Stimulated activated effector memory CD8-positive, alpha-beta T cell treated with anti-CD3 and anti-CD28 coated beads, Interleukin-12 subunit alpha, Interleukin-12 subunit beta, amount 100 ng/mL, for 72 hours (primary cell): ENCODE data around the gene UBE2M.
"Not testable (repeated sequence)": the region's sequence is repeated elsewhere in the genome, so short reads cannot be mapped to it uniquely, and the experiment has no call there.

Source experiments
- ATAC-seq: fragments of 150-1000 bp; cut with Tn5 transposase; 2 replicates; pipeline ENCODE4 v1.10.0; 2021
- DNase-seq, 2 donors: peaks; one replicate each; pipeline ENCODE4 v3.0.0; 2021 to 2022; ENCODE audit warnings: low spot score in 2 of 2
- H3K27ac Mint-ChIP-seq: one replicate; pipeline ENCODE4 v1.8.0; 2022; ENCODE audit warnings: mild to moderate bottlenecking, mixed read lengths
- H3K36me3 Mint-ChIP-seq: one replicate; pipeline ENCODE4 v1.8.0; 2022; ENCODE audit warnings: mild to moderate bottlenecking, mixed read lengths
- H3K4me1 Mint-ChIP-seq: one replicate; pipeline ENCODE4 v1.8.0; 2022; ENCODE audit warnings: mixed read lengths
- H3K4me3 Mint-ChIP-seq: one replicate; pipeline ENCODE4 v1.8.0; 2022; ENCODE audit warnings: mild to moderate bottlenecking, mixed read lengths
- H3K9me3 Mint-ChIP-seq: one replicate; pipeline ENCODE4 v1.8.0; 2022; ENCODE audit warnings: mixed read lengths

UBE2M gene

DNA sequence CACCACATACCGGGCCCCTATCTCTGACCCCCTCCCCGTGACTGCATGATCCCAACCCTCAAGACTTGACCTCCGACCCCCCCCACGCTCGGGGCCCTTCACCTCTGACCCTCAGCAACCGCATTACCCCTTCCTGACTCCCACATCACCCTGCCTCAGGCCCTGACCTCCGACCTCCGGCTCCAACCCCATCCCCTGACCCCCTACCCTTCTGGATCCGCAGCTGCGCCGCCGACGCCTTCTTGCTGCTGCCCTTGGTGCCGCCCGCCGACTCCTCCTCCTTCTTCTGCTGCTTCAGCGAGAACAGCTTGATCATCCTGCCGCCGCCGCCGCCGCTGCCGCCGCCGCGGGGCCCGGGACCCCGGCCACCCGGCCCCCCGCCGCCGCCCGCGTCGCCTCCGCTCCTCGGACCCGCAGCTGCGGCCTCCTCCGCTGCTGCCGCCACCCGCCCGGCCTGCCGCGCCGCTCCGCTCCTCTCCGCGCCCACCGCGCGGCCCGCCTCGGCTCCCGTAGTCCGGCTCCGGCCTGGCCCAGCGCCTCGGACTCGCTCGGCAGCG, at the start of gene UBE2M:
Gene UBE2M (minus strand): TSS at position 546 of the 557 bp plus-strand sequence. CDS start 230 bp downstream, at position 316.
- Mint-ChIP-seq H3K36me3 (peaks cover 70% of the 10 kb centered on the region), H3K4me3 (peak within 1 kb of the TSS; percentile 98), H3K4me1 (peaks cover 85% of the 10 kb centered on the region), H3K27ac (peak within 1 kb of the TSS; percentile 100), H3K9me3 (no peaks in the 10 kb centered on the region)
- ATAC-seq: peak; percentile 18
- DNase-seq: peak in 1 of 2 donors; percentile 80

DNA sequence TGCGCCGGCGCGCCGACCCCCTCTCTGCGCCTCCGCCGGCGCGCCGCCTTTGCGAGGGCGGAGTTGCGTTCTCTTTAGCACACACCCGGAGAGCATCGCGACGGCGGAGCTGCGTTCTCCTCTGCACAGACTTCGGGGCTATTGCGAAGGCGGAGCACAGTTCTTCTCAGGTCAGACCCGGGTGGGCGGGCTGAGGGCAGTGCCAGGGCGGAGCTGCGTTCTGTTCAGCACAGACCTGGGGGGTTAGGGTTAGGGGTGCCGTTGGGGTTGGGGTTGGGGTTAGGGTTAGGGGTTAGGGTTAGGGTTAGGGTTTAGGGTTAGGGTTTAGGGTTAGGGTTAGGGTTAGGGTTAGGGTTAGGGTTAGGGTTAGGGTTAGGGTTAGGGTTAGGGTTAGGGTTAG, 48.8 kb upstream of the UBE2M start:
- H3K4me3 Mint-ChIP-seq, DNase-seq, H3K4me1 Mint-ChIP-seq, H3K27ac Mint-ChIP-seq, H3K9me3 Mint-ChIP-seq, ATAC-seq, H3K36me3 Mint-ChIP-seq: not testable (repeated sequence)

GRCh38 chr19:58606251-58606896, 48.0 kb upstream of the UBE2M start:
- not testable (repeated sequence) for H3K4me3 Mint-ChIP-seq, ATAC-seq, H3K27ac Mint-ChIP-seq, H3K9me3 Mint-ChIP-seq, H3K4me1 Mint-ChIP-seq, H3K36me3 Mint-ChIP-seq
- peak in 1 of 2 donors; percentile 49 for DNase-seq

- Mint-ChIP-seq H3K4me3 (no peak overlapping the region), H3K9me3 (no peaks in the 10 kb centered on the region), H3K27ac (no peak overlapping the region), H3K4me1 (peaks cover 9% of the 10 kb centered on the region), H3K36me3 (peaks cover 33% of the 10 kb centered on the region)
- DNase-seq (peak in 1 of 2 donors; percentile 46), ATAC-seq (no peak)
Observed at GRCh38 chr19:58586133-58586765, 27.8 kb upstream of the UBE2M start.

DNA sequence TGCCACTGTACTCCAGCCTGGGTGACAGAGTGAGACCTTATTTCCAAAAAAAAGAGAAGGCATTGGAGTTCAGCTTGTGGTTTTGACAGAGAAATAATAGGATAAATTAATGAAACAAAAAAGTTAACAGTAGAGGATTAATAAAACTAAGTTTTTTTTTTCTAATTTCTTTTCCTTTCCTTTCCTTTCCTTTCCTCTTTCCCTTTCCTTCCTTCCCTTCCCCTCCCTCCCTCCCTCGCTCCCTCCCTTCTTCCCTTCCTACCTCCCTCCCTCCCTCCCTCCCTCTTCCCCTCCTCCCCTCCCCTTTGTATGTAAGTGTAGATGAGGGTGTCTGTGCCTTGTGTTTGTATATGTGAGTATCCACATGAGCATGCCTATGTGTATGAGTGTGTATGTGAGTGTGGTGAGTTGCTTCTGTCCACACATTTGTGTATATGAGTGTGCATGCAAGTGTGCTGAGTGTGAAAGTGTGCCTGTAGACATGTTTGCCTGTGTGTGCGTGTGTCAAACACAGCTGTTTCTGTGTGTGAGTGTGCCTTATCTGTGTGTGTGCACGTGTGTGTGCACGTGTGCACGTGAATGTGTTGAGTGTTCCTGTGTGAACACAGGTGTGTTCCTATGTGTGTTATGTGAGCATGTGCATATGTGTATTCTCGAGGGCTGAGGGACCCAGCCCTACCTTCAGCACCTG, 27.2 kb upstream of the UBE2M start:
- no peak overlapping the region for H3K4me3 Mint-ChIP-seq

GRCh38 chr19:58584498-58585441, 26.4 kb upstream of the UBE2M start:
- H3K9me3 Mint-ChIP-seq: no peaks in the 10 kb centered on the region
- H3K36me3 Mint-ChIP-seq: peaks cover 40% of the 10 kb centered on the region
- ATAC-seq (no peak), DNase-seq (no peak)
- H3K4me1 Mint-ChIP-seq: peaks cover 16% of the 10 kb centered on the region
- H3K4me3 Mint-ChIP-seq: no peak overlapping the region
- H3K27ac Mint-ChIP-seq: peak overlapping the region; percentile 32

More for the DNA sequence above, 27.2 kb upstream of the UBE2M start:
- DNase-seq: no peak
- ATAC-seq: no peak
- Mint-ChIP-seq H3K9me3 (no peaks in the 10 kb centered on the region), H3K27ac (peak overlapping the region; percentile 32), H3K36me3 (peaks cover 37% of the 10 kb centered on the region), H3K4me1 (peaks cover 15% of the 10 kb centered on the region)

- ATAC-seq (no peak), DNase-seq (no peak)
- no peaks in the 10 kb centered on the region for H3K9me3 Mint-ChIP-seq
- peaks cover 34% of the 10 kb centered on the region for H3K4me1 Mint-ChIP-seq
- H3K4me3 Mint-ChIP-seq: no peak overlapping the region
- no peak overlapping the region for H3K27ac Mint-ChIP-seq
- H3K36me3 Mint-ChIP-seq: peaks cover 42% of the 10 kb centered on the region
Observed at GRCh38 chr19:58582985-58583384, 24.6 kb upstream of the UBE2M start.

- Mint-ChIP-seq H3K4me3 (no peak overlapping the region), H3K27ac (peak overlapping the region; percentile 68), H3K36me3 (peaks cover 42% of the 10 kb centered on the region), H3K4me1 (peaks cover 41% of the 10 kb centered on the region), H3K9me3 (no peaks in the 10 kb centered on the region)
- ATAC-seq (peak; percentile 95), DNase-seq (peak; percentile 91 to 96)
Observed at GRCh38 chr19:58581227-58582141, 23.1 kb upstream of the UBE2M start.

DNA sequence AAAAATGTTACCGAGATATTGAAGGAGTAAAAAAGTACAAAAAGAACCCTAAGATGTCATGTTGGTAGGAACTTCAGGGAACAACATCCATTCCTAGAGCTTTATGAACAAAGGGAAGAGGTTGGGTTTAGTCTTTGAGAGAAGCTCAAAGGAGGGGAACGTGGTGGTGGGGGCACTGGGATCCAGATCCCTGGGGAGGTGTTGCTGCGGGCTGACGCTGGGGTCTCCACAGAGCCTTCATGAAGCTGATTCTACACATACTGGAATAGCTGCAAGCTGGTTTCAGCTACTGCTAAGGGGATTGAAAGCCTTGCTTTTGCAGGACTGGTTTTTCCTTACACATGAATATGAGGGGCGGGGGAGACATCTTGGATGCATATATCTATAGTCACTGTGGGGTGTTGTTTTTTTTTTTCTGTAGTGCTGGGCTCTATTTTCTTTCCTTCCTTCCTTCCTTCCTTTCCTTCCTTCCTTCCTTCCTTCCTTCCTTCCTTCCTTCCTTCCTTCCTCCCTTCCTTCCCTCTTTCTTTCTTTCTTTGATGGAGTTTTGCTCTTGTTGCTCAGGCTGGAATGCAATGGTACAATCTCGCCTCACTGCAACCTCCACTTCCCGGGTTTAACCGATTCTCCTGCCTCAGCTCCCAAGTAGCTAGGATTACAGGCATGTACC, 21.2 kb upstream of the UBE2M start:
- H3K4me1 Mint-ChIP-seq: peaks cover 48% of the 10 kb centered on the region
- no peak for DNase-seq
- H3K4me3 Mint-ChIP-seq: no peak overlapping the region
- H3K36me3 Mint-ChIP-seq: peaks cover 50% of the 10 kb centered on the region
- ATAC-seq: no peak
- H3K9me3 Mint-ChIP-seq: no peaks in the 10 kb centered on the region
- peak overlapping the region; percentile 15 for H3K27ac Mint-ChIP-seq

DNA sequence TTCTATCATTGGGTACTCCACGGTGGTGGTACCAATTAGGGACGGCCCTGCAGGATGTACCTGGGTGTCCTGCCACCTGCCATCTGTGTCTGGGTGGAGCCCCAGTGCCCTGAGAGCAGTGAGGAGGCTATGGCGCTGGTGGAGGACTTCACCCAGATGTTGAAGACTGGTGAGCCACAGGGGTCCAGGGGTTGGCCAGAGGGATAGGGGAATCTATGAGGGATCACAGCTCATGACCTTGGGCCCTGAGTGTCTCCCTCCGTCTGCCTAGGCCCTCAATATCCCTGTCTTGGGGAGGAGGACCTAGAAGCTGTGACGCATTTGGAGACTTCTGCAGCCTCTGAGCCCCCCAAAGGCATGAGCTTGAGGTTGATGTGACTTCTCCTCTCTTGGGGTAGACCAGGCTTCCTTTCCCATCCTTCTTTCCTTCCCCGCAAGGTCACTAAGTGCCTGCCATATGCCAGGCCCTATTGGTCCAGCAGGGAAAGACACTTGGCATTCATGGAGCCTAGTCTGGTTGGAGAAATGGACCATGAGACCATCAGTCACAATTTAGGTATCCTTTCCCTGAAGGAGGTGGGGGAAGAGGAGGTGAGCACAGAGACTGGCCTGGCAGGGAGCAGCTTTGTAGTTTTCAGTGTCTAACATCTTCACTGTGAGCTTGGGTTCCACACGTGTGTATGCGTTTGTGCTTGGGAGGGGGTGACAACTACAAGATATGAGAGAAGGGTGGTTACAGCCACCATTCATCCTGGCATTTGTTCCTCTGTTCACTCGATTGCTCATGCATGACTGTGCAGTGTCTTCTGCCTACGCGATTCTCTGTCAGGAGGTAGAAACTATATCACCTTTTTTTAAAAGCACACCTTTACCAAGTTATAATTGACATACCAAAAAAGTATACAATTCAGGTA, 19.9 kb upstream of the UBE2M start:
- peak overlapping the region; percentile 98 for H3K4me3 Mint-ChIP-seq
- H3K4me1 Mint-ChIP-seq: peaks cover 61% of the 10 kb centered on the region
- H3K27ac Mint-ChIP-seq: peak overlapping the region; percentile 15
- peaks cover 52% of the 10 kb centered on the region for H3K36me3 Mint-ChIP-seq
- ATAC-seq (peak; percentile 27), DNase-seq (peak in 1 of 2 donors; percentile 50)
- H3K9me3 Mint-ChIP-seq: no peaks in the 10 kb centered on the region

- ATAC-seq, H3K9me3 Mint-ChIP-seq: not testable (repeated sequence)
- peaks cover 64% of the 10 kb centered on the region for H3K4me1 Mint-ChIP-seq
- peak overlapping the region; percentile 98 for H3K4me3 Mint-ChIP-seq
- H3K36me3 Mint-ChIP-seq: peaks cover 52% of the 10 kb centered on the region
- peak overlapping the region; percentile 15 for H3K27ac Mint-ChIP-seq
- peak in 1 of 2 donors; percentile 42 for DNase-seq
Observed at GRCh38 chr19:58577581-58577980, 19.2 kb upstream of the UBE2M start.

GRCh38 chr19:58575183-58576041, 17.0 kb upstream of the UBE2M start:
- H3K36me3 Mint-ChIP-seq: peaks cover 38% of the 10 kb centered on the region
- H3K4me1 Mint-ChIP-seq: peaks cover 63% of the 10 kb centered on the region
- DNase-seq (peak; percentile 74 to 94), ATAC-seq (peak; percentile 66)
- H3K27ac Mint-ChIP-seq: peak overlapping the region; percentile 100
- H3K4me3 Mint-ChIP-seq: peak overlapping the region; percentile 98
- H3K9me3 Mint-ChIP-seq: no peaks in the 10 kb centered on the region
